GM19240 (cell line): ENCODE measurements around the gene SPSB3.
A peak's percentile ranks its signal among the peaks of the same experiment; 100 is the strongest.

ENCODE experiments used
- DNase-seq: peaks from one replicate; pipeline ENCODE4 v3.0.0; 2011; ENCODE audit warnings: low spot score; ENCODE audit not compliant: insufficient read length

Gene SPSB3

DNA sequence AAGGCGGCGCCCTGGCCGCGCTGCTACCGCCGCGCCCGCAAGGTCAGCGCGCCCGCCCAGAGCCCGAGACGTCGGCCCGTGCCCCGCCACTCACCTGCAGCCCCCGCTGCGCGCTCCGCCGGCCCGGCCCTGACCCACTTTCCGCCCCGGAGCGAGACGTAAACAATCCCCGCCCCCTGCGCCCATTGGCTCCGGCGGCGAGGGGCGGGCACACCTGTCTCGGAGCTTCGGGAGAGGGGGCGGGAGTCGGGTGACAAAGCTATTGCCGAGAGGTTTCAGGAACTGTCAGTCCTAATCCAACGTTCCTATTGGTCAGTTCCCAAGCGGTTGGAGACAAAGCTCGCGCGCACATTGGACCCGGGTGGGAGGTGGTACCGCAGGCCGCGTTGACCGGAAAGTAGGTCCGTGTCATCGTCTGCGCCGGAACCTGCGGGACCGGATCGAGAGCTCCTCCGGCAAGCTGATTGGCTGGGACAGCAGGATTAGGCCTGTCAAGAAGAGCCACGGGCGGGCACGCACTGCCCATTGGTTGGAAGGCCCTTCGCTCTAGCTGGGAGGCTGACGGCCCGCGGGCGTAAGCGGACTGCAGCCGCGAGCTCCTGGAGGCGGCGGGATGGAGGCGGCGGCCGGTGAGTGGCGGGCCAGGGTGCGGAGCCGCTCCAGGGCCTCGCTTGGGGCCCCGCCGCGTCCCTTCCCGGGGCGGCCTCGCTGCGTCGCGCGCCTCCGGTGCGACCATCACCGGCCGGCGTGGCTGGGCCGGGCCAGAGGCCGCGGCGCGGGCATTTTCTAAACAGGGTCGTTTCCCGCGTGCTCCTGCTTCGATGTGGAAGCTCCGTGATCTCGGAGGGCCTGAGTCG is at the start of gene SPSB3, which contains the start of gene NUBP2:
SPSB3 (minus strand) TSS at position 164 of the 857 bp plus-strand sequence. CDS start 1,088 bp downstream, outside the sequence.
NUBP2 (plus strand) TSS at position 553 of the 857 bp plus-strand sequence; CDS start at position 614, 61 bp downstream.
- peak; percentile 99 for DNase-seq

GRCh38 chr16:1831186-1832075 is 49.1 kb upstream of the SPSB3 start:
- no peak for DNase-seq

- DNase-seq: no peak
Measured at GRCh38 chr16:1830213-1830612, 47.8 kb upstream of the SPSB3 start.

DNA sequence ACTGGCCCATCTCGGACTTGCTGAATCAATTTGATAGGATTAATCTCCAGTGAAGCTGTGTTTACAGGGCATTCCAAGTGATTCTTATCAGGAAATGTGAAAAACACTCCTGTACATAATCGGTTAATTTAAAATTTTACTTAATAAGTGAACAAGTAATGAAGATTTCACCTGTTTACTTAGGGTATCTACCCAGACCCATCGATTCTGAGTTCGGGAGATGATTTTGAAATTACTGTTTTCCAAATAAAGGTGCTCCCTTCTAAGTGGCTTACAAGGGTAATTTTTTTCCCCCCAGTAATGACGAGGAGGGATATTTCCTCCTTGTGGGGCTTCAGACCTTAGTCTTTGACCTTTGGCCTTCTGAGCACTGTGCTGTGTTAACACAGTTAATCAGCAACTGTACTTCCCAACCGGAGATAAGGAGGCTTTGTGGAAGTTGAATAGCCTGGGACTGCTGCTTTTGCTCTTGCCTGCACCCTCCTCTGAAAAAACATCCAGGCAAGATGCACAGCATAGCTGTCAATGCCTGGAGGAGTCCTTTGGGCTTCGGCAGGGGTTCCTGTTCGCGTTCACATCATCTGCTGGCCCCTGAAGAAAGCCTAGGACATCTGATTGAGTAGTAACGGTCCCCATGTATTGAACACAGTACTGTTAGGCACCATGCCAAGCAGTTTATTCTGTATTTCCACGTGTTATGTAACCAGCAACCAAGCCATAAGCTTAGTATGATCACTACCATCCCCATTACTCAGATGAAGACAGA is 46.5 kb upstream of the SPSB3 start:
- no peak for DNase-seq

DNA sequence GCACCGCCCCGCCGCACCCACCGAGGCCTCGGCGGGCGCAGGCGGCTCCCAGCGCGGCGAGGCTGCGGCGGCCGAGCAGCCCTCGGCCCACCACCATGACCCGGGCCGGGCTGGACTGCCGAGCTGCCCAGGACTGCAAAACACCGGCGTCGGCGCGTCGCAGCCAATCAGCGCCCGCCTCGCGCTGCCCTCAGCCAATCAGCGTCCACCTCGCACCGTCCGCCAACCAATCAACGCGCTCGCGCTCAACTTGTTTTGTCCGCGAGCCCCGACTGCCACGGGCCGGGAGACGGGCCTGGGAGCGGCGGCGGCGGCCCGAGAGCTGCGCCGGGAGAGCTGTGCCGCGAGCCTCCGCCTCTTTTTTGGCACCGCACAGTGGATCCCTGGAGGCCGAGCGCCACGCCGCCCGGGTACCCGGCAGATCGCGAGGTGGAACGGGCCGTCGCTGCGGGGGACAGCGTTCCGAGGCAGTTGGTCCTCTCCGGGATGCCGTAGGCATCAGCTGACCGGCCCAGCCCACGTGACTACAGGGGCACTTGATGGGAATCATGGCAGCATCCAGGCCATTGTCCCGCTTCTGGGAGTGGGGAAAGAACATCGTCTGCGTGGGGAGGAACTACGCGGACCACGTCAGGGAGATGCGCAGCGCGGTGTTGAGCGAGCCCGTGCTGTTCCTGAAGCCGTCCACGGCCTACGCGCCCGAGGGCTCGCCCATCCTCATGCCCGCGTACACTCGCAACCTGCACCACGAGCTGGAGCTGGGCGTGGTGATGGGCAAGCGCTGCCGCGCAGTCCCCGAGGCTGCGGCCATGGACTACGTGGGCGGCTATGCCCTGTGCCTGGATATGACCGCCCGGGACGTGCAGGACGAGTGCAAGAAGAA is 44.6 kb upstream of the SPSB3 start, which contains the start of the genes FAHD1 and HAGH:
FAHD1 (plus strand) TSS at position 516 of the 883 bp plus-strand sequence; CDS start at position 549, 33 bp downstream.
HAGH (minus strand) TSS at position 135 of the 883 bp plus-strand sequence; CDS start at position 97, 38 bp downstream.
- peak; percentile 93 for DNase-seq

GRCh38 chr16:1825864-1826690 is 43.7 kb upstream of the SPSB3 start:
- DNase-seq: peak; percentile 70

DNA sequence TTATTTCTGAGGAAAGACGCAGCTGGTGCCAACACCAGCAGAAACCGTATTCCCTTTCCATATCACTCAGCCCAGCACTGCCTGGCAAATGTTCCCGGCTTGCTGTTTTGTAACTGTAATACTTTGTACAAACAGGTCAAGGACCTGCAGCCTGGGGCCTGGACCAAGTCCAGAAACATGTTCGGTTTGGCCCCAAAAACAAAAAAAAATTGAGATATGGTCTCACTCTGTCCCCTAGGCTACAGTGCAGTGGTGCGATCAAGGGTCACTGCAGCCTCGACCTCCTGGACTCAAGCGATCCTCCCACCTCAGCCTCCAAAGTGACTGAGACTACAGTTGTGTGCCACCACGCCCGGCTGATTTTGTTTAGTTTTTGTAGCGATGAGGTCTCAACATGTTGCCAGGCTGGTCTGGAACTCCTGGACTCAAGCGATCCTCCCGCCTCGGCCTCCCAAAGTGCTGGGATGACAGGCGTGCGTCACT is 43.1 kb upstream of the SPSB3 start:
- DNase-seq: no peak

- no peak for DNase-seq
Measured at GRCh38 chr16:1823821-1824220, 41.5 kb upstream of the SPSB3 start.

GRCh38 chr16:1822801-1823200 is 40.4 kb upstream of the SPSB3 start:
- DNase-seq: no peak

DNA sequence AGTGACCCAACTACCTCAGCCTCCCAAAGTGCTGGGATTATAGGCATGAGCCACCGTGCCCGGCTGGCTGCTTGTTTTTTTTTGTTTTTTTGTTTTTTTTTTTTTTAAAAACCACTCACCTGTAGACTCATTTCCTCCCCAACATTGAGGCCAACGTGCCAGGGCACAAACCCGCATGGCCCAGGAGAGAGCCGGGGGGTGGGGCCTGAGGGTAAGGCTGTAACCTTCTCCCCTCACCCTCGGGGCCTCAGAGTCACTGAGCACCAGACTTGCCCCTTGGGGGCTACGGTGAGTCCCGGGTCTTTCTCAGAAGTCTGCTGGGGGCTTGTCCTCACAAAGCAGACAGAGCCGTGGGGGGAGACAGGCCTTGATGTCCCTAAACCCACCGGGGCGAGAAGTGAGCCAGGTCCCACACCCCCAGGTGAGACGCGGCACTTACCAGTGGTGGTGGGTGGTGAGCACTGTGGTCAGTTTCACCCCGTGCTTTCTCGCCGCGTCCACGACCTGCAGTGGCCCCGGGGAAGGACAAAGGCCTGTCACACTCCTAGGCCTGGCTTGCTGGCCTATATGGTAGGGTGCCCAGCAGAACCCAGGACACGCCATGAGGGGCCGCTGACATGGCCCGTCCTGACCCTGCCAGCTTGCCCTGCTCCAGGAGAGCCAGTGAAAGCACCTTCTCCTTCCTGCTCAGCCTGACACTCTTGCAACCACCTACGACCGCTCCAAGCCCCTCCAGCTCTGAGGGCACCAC is 39.7 kb upstream of the SPSB3 start:
- DNase-seq: no peak

DNA sequence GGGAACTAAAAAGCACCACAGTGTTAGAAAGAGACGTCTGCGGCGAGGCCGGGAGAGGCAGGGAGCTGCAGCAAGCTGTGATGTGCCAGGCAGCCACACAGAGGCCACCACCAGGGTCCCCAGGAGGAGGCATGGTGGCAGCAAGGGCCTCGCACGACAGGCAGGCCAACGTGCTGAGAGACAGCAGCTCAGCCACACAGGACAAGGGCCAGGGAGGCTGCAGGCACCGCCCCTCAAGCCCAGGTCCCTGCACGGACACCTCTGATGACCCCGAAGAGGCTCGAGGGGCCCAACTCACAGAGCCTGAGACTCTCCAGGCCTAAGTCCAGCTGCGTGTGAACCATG is 38.5 kb upstream of the SPSB3 start:
- no peak for DNase-seq

GRCh38 chr16:1820096-1820945 is 38.0 kb upstream of the SPSB3 start:
- DNase-seq: no peak

- no peak for DNase-seq
Measured at GRCh38 chr16:1819611-1820010, 37.2 kb upstream of the SPSB3 start.

GRCh38 chr16:1818873-1819525 is 36.6 kb upstream of the SPSB3 start:
- DNase-seq: no peak

- DNase-seq: no peak
Measured at GRCh38 chr16:1818204-1818872, 36.0 kb upstream of the SPSB3 start.

GRCh38 chr16:1817716-1818115 is 35.3 kb upstream of the SPSB3 start:
- DNase-seq: no peak

GRCh38 chr16:1817276-1817589 is 34.9 kb upstream of the SPSB3 start:
- DNase-seq: no peak
